ENCODE results near the gene PGS1.

PGS1 gene

DNA sequence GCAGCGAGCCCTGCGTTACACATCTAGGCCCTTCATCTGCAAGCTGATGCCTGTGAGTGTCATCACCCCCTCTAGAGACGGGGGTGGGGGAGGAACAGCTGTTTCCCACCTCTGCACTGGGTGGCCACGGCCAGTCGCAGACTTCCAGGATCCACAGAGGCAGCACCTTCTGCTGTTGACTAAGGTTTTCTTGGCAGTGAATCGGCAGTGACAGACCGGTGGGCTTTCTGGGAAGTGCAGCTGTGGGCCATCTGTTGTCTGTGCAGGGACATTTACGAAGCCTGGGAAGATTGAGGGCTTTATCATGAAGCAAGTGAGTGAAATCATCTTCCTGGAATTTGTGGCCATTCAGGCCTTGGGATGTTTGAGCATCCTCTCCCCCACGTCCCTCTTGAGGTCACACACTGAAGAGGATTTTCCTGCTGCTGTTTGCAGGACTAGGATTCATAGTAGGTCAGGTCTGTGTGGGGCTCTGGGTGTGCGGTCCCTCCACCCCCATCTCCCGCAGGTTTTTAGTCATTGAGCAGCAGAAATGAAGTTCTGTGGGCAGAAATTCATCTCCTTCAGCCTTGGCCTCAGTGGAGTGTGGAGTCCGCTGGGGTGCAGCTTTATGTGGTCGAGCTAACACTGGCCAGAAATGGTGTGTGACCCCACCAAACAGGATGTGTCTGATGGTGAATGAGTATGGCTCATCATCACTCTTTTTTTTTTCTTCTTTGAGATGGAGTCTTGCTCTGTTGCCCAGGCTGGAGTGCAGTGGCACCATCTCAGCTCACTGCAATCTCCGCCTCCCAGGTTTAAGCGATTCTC is 12.0 kb downstream of the PGS1 start:
- no peak for DNase-seq

DNA sequence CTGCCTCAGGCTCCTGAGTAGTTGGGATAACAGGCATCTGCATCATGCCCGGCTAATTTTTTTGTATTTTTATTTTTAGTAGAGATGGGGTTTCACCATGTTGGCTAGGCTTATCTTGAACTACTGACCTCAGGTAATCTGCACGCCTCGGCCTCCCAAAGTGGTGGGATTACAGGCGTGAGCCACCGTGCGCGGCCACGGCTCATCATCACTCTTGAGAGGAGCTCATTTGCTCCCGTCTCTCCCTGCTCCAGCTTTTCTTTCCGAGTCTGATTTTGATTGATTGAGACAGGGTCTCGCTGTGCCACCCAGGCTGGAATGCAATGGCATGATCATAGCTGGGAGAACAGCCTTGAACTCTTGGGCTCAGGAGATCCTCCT is 12.6 kb downstream of the PGS1 start:
- DNase-seq = no peak

DNA sequence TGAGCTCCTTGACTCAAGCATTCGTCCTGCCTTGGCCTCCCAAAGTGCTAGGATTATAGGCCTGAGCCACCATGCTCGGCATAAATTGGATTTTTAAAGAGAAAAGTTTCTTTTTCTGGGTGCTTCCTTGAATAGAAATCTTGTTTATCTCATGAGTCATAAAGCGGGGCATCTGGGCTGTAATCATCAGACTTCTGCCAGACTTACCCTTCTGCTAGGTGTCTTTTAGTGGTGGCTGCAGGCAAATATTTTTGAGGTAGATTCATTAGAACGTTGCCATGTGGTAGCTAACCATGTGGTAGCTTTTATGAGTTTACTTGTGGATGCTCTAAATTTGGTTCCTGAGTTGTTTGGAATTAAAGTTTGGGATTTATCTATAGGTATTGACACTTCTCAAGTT is 13.4 kb downstream of the PGS1 start:
- DNase-seq = no peak

GRCh38 chr17:78392295-78392694 is 13.8 kb downstream of the PGS1 start:
- no peak for DNase-seq

GRCh38 chr17:78393575-78393974 is 15.1 kb downstream of the PGS1 start:
- no peak for DNase-seq

DNA sequence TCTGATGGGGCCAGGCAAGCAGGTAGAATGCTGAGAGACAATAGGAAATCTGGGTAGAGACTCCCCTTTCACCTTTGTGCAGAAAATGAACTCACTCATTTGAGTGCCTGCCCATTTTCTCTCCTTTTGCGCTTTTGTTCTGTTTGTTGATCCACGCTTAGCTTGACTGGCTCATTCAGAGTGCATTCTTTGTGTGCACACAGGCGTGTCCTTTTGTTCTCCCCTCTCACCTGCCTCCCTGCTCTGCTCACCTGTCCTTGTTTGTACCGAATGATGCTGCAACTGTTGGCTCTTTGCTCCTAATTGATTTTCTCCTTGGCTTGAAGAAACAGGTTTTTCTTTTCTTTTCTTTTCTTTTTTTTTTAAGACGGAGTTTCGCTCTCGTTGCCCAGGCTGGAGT is 15.8 kb downstream of the PGS1 start:
- no peak for DNase-seq

DNA sequence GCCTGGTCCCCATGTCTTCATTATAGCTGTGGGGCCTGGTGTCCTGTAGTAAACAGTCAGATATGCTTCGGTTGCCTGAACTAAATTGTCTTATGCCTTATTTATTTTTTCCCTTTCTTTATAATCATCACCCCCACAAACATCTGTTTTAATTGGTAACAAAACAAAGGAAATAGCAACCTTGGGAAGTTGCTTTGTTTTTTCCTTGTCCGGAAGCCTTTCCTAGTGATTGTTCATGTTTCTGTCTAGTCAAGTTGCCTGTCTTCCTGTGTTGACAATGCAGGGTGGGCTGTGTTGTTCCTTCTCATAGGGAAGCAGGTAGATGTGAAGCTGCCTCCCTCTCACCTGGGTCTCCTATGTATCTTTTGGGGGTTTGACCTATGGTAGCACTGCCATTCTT is 16.7 kb downstream of the PGS1 start:
- no peak for DNase-seq

- DNase-seq = no peak
Observed at GRCh38 chr17:78396441-78397337, 18.2 kb downstream of the PGS1 start.

DNA sequence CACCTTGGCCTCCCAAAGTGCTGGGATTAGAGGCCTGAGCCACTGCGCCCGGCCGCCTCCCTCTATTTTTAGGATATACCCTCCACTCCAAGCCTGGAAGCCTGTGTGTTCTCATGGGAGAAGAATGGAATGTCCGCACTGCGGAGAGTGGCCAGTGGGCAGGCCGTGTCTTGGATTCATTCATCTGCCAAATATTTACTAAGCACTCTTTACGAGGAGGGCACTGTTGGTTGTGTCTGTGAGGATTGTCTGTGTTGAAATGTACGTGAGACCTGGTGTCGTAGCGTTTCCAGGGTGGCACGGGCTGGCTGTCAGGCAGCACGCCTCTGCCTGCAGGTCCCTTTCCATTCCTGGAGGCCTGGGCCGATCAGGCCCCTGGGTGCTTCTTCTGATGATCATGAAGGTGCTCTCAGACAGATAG is 19.2 kb downstream of the PGS1 start:
- DNase-seq = no peak

DNA sequence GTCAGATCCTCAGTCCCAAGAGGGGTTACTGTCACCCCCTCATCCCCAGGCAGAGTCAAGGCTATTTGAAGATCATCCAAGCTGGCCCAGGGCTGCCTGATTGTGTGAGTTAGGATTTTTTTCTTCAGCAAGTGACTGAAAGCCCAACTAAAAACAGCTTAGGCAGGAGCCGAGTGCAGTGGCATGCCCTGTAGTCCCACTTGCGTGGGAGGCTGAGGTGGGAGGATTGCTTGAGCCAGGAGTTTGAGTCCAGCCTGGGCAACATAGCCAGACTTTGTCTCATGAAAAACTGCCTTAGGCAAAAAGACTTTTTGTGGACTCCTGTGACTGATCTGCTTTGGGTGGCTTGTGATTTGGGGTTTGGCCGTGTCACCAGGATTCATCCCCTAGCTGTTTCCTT is 19.9 kb downstream of the PGS1 start:
- no peak for DNase-seq

DNA sequence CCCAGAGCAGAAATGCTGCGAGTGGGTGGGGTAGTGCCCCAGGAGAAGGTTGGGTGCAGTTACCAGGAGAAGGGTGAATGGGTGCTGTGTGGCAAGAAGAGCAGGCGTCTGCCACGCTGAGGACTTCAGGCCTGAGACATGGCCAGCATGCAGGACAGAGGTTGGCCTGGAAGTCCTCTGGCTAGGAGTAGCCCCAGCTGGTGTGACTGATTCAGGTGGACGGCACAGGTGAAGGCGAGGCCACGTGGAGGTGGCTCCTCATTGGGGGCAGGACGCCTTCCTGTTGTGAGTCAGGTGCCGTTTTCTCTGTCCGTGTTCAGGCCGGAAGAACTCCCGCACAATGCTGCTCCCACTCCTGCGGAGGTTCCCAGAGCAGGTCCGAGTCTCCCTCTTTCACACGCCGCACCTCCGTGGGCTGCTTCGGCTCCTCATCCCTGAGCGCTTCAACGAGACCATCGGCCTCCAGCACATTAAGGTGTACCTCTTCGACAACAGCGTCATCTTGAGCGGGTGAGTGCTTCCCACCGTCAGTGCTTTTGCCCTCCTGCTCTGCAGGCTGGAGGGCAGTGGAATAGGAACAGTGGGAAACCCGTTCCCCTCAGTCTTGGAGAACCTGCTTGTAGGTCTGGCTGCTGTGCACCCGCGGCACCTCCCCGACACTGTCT is 20.7 kb downstream of the PGS1 start:
- no peak for DNase-seq

DNA sequence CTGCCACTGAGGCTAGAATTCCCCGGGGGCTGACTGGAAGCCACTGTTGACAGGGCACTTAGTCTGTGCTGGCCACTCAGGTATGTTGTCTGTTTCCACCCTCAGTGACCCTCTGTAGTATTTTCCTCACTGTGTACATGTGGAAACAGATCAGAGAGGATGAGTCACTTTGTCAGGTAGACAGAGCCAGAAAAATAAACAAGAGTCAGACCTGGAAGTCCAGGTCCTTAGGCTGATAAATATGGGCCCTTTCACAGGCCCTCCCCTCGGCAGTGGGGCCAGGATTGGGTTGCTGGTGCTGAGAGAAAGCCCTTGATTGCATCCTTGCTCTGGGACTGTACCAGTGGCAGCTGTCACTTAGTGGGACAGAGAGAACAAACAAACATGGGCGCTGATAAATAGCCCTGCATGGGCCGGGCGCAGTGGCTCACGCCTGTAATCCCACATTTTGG is 21.3 kb downstream of the PGS1 start:
- DNase-seq = no peak

DNA sequence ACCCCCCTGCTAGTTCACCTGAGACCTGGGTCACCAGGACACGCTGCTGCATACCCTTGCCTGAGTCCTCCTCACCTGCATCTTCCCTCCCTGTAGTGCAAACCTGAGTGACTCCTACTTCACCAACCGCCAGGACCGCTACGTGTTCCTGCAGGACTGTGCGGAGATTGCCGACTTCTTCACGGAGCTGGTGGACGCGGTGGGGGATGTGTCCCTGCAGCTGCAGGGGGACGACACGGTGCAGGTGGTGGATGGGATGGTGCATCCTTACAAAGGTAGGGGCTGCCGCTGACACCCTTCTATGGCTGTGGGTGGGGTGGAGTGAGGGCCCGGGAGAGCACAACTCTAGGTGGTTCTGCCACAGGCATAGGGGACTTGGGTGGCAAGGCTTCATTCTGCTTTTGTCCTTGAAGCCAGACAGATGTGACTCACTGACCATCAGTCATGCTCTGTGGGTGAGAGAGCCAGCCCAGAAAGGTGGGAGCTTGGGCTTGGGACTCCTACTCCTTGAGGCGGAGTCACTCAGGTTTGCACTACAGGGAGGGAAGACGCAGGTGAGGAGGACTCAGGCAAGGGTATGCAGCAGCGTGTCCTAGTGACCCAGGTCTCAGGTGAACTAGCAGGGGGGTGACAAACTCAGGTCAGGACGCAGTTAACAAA is 22.3 kb downstream of the PGS1 start:
- no peak for DNase-seq

GRCh38 chr17:78401246-78401645 is 22.8 kb downstream of the PGS1 start:
- no peak for DNase-seq

- DNase-seq = no peak
Observed at GRCh38 chr17:78401891-78402290, 23.4 kb downstream of the PGS1 start.

DNA sequence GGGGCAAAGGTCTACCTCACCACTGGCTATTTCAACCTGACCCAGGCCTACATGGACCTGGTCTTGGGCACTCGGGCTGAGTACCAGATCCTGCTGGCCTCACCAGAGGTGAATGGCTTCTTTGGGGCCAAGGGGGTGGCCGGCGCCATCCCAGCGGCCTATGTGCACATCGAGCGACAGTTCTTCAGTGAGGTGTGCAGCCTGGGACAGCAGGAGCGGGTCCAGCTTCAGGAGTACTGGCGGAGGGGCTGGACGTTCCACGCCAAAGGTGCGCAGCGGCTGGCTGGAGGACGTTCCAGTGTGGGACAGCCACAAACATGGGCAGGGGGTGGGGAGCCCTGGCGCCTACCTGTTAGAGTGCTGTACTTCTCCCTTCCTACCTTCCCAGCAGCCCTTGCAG is 25.4 kb downstream of the PGS1 start:
- DNase-seq = no peak

- no peak for DNase-seq
Observed at GRCh38 chr17:78406396-78406795, 27.9 kb downstream of the PGS1 start.

- no peak for DNase-seq
Observed at GRCh38 chr17:78406920-78407319, 28.5 kb downstream of the PGS1 start.

- DNase-seq = no peak
Observed at GRCh38 chr17:78407387-78408000, 29.0 kb downstream of the PGS1 start.

DNA sequence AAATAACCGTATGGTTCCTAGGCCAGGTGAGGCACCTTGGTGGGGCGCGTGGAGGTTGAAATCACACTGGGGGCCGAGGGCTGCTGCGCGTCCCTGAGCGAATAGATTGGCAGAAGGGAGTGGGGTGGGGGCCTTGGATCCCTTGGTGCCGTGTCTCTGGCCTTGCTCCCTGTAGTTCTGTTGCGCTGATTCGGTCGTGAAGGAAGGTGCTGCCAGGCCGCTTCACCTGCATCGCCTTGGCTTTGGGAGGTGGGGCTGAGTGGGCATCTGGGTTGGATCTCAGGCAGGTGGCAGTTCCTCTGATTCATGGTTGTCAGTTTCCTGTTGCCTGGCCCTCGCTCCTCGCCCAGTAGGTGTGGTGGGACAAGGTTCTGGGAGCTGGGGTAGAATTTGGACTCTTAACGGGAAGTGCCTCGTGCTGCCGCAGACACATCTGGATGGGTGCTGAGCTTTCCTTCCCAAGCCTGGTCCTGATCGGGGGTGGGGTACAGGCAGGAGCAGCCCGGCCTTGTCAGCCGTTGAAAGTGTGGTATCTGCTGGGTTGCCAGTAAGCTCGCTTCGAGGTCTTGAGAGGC is 30.1 kb downstream of the PGS1 start:
- no peak for DNase-seq

GRCh38 chr17:78409191-78409928 is 30.9 kb downstream of the PGS1 start:
- DNase-seq = no peak
